Activated CD4-positive, CD25-positive, alpha-beta regulatory T cell (primary cell): ENCODE data around the gene SNTB2.
"Not testable (repeated sequence)": the region's sequence is repeated elsewhere in the genome, so short reads cannot be mapped to it uniquely, and the experiment has no call there.

Experiments
- DNase-seq, 4 experiments: peaks; one replicate each; lab custom pipeline; 2025; lab: John Stamatoyannopoulos, UW

Gene SNTB2

GRCh38 chr16:69186642-69187445 is at the start of gene SNTB2:
TSS of gene SNTB2 (plus strand) at chr16:69187164. CDS start at chr16:69187167, 3 bp downstream.
- peak; percentile 53 to 71 (median 60) for DNase-seq

DNA sequence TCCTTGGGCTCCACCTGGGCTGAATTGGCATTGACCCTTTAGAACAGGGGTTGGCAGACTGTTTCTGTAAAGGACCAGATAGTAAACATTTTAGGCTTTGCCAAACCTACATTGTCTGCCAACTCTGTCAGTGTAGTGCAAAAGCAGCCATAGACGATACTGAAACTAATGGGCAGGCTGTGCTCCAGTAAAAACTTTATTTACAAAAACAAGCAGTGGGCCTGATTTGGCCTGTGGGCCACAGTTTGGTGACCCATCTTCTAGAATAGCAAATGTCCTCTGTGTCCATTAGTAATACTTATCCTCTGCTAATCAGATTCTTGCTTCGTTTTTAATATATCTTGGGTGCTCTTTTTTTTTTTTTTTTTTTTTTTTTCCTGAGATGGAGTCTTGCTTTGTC is 48.4 kb upstream of the SNTB2 start:
- no peak for DNase-seq

GRCh38 chr16:69139464-69139863 is 47.5 kb upstream of the SNTB2 start:
- not testable (repeated sequence) for DNase-seq

DNA sequence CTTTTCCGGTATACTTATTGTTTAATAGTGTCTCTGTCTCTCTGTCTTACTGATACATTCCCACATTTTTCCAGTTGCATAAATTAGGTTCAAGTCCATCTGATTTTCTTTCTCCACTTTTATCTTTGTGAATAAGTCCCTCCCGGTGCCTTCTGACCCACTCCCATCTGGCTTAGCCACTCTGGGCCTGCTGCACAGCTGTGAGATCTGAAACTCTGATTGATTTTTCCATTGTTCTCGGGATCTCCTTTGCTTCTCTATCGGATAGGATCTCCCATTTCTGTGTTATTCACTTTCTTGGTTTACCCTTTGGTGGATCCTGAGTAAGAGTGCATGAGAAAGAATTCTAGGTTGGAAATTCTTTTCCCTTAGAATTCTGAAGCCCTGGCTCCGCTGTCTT is 46.0 kb upstream of the SNTB2 start:
- DNase-seq = no peak

DNA sequence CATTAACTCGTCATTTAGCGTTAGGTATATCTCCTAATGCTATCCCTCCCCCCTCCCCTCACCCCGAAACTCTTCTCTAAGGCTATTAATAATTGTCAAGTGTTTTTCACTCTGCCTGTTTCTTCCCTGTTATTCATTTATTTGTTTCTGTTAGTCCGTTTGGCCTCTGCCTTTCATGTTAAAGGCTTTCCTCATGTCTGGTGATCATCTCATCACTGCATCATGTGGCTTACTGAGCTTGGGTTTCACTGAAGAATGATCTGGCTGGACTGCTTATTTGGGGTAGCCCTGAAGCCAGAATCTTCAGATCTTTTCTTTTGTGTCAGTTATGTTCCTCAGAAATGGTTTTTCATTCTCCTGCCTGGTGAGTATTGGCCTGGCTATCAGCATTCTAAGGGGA is 45.0 kb upstream of the SNTB2 start:
- no peak for DNase-seq

- DNase-seq = no peak
These were observed 43.8 kb upstream of the SNTB2 start for GRCh38 chr16:69143116-69143515.

DNA sequence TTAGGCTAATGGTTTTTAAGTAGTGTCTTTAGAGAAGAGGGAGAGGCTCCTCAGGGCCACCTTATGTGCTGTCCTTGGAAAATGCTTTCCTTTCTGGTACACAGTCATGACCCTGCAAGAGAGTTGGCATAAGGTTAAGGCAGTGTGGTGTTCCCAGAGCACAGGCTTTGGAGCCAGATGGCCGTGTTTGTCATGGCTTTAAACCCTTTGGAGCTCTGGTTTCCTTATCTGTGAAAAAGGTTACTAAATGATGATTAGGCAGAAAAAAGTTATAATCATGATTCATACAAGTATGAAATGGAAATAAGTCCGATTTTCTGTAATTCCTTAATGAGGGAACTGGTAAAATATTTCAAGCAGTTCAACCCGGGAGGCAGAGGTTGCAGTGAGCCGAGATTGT is 41.3 kb upstream of the SNTB2 start:
- no peak for DNase-seq

- DNase-seq = not testable (repeated sequence)
These were observed 37.3 kb upstream of the SNTB2 start for GRCh38 chr16:69149621-69150020.

- DNase-seq = peak in 2 of 4 experiments; percentile 9 to 12
These were observed 36.7 kb upstream of the SNTB2 start for GRCh38 chr16:69150146-69150865.

GRCh38 chr16:69157196-69157595 is 29.8 kb upstream of the SNTB2 start:
- no peak for DNase-seq

GRCh38 chr16:69160192-69160591 is 26.8 kb upstream of the SNTB2 start:
- DNase-seq = no peak

GRCh38 chr16:69165584-69165983 is 21.4 kb upstream of the SNTB2 start:
- DNase-seq = no peak

DNA sequence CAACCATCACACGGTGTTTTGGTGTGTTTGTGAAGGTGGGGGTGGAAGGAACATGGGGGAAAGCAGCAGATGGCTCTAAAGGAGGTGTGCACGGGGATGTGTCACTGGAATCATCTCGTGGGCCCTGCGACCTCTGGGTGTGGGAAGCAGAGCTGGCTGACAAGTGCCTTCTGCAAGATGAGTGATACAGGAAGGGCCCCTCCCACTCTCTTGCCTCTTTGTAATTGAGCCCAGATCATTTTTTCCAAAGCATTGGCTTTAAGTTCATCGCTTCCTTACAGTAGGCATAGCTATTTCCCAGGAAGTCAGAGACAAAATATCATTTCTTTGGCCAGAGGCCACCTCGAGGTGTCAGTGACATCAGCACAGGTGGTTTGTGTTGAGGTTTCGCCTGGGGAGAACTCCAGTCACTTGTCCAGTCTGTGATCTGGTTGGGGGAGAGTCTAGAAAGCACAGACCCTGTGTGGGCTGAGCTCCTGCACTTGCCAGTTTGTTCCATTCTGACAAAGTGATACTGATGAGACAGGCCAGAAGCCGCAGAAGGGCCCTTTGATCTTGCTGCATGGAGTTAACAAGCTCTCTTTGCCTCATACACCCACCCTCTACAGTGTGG is 20.6 kb upstream of the SNTB2 start:
- peak in 1 of 4 experiments; percentile 21 for DNase-seq

DNA sequence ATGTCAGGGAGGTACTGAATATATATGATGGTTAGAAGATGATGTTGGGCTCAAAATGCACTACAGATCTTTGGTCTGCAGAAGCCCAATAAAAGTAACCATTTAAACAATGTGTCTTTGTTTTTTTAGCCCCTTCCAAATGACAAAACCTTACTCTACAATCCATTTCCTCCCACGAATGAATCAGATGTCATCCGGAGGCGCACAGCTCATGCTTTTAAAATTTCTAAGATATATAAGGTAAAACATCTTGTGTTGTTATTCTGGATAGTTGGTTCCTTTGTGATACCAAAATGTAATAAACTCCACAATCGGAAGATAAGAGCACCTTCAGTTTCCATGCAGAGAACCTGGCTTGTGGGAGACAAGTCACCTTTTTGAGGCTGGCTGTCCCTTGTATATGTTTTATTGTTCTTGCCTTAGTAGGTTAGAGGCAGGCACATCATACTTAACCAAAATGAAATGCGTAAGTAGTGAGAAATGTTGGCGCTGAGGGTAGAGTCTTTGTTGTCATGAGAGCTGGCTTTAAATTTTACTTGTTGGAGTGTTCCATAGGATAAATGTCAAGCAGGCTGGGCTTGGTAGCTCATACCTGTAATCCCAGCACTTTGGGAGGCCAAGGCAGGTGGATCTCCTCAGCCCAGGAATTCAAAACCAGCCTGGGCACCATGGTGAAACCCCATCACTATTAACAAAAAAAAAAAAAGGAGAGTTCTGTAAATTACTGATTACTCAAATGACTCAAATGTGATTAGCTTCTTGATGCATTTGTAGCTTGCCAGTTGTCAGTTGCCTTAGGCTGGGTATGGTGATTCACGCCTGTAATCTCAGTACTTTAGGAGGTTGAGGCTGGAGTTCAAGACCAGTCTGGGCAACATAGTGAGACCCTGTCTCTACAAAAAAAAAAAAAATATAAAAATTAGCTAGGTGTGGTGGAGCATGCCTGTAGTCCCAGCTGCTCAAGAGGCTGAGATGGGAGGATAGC is 19.7 kb upstream of the SNTB2 start:
- DNase-seq = no peak

DNA sequence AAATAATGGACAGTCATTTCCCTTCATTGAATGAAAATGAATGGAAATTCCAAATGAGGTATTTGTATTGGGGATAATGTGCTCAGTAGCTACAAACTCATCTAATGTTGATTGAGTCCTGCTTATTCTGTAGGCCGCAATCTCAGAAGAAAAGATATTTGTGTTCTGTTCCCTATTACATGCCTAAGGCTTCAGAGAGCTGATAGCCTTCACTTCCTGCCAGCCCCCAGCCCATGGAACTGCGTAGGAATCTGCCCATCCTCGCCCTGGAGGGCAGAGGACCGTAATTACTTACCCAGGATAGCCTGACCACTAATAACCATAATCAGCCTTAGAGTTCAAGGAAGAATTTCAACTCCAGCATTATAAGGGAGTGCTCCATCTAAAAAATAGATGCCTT is 17.9 kb upstream of the SNTB2 start:
- DNase-seq = no peak

- no peak for DNase-seq
These were observed 17.2 kb upstream of the SNTB2 start for GRCh38 chr16:69169607-69170352.

GRCh38 chr16:69171325-69172084 is 15.5 kb upstream of the SNTB2 start:
- no peak for DNase-seq

GRCh38 chr16:69176033-69176800 is 10.7 kb upstream of the SNTB2 start:
- DNase-seq = no peak

- DNase-seq = no peak
These were observed 7.5 kb upstream of the SNTB2 start for GRCh38 chr16:69179328-69180010.
